GM18867 (cell line): Measurements from ENCODE around the gene SLC35E1.

Source experiments
- ATAC-seq: cut with Tn5 transposase; IDR thresholded peaks from one replicate; pipeline ENCODE4 v1.9.1; 2021; ENCODE audit warnings: mild to moderate bottlenecking, moderate library complexity; ENCODE audit not compliant: unreplicated experiment

SLC35E1 gene

GRCh38 chr19:16572332-16573211, at the start of gene SLC35E1:
TSS of gene SLC35E1 (minus strand) at chr19:16572415. CDS start at chr19:16572364, 51 bp downstream.
- ATAC-seq, result peak; percentile 83

GRCh38 chr19:16621165-16621800, 49.1 kb upstream of the SLC35E1 start:
- no peak for ATAC-seq

DNA sequence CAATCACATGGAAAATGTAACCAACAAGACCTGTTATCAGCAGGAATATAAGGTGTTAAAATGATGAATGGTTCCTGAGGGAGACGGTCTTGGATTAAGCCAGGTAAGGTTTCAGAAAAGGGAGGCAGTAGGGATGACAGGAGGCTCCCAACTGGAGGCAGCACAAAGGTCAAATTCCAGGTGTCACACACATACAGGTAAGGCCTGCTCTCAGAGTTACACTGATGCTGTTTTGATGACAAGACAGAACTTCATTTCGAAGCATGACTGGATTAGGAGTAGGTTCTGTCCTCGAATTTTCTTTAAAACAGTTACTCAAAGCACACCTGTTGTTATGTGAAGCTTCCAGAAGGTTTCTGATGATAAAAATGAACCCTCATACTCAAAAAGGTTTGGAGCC, 48.4 kb upstream of the SLC35E1 start:
- no peak for ATAC-seq

DNA sequence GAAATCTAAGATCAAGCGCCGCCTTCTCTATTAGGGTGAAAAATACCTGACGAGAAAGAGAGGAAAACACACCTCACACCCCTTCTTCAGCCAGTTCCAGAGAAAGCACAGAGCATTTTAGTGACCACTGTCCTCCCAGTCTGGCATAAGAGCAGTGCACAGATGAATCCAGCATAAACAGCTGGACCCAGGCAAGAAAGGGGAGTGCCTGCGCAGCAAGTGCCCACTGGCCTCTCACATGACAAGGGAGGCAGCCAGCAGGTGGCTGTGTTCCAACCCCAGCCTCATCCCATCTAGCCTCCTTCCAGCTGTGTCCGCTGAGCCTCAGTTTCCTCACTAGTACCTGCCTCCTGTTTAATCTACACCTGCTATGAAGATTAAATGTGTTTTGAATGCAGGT, 47.8 kb upstream of the SLC35E1 start:
- ATAC-seq, result no peak

- ATAC-seq, result no peak
Measured at GRCh38 chr19:16619457-16619856, 47.2 kb upstream of the SLC35E1 start.

GRCh38 chr19:16618248-16618647, 46.0 kb upstream of the SLC35E1 start:
- ATAC-seq, result no peak

DNA sequence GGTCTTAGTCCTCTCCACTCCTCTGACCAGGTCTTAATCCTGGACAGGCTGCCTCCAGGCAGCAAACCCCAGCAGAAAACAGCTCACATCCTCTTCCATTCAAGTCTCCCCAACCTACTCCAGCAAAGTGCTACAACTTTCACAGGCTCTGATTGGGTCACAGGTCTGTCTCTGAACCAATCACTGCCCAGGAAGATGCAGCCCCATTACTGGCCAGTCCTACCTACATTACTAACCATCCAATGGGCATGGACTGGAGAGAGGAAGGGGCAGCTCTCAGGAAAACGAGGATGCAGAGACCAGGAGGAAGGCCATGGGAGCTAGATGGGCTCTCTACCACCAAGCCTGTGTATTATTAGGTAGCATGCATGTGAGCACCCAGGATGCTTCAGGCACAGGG, 43.6 kb upstream of the SLC35E1 start:
- ATAC-seq, result no peak

- no peak for ATAC-seq
Measured at GRCh38 chr19:16614941-16615340, 42.7 kb upstream of the SLC35E1 start.

DNA sequence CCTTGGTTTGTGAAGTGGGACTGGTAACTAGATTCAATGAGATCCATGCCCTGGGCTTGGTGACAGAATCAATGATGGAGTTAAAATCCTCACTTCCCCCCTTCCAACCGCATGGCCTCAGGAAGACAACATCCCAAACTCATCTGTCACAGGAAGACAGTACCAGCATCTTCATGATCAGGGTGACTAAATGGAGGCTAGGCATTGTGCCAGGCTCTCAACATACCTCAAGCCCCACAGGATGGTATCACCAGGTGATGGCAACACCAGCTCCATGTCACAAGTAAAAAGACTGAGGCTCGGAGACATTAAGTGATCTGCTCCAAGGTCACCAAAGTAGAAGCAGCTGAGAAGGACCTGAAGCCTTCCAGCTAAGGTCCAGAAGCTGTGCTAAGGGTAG, 41.6 kb upstream of the SLC35E1 start:
- ATAC-seq, result no peak

DNA sequence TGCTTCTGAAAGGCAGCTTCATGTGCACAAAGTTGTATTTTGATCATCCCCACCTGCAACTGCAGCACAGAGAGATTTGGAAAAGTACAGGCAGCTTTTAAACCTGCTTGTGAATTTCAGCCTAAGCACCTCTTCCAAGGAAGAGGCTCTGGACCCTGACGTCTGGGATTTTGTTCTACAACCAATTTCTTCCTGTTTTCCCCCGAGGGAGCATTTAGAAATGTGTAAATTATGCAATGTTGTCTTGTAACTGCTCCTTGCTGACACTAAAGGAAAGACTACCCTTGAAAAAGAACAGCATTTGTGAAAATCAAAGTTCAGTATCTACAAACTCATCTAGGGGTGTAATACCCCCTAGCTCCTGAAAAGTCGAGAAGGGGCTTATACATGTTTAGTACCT, 40.4 kb upstream of the SLC35E1 start:
- ATAC-seq, result no peak

DNA sequence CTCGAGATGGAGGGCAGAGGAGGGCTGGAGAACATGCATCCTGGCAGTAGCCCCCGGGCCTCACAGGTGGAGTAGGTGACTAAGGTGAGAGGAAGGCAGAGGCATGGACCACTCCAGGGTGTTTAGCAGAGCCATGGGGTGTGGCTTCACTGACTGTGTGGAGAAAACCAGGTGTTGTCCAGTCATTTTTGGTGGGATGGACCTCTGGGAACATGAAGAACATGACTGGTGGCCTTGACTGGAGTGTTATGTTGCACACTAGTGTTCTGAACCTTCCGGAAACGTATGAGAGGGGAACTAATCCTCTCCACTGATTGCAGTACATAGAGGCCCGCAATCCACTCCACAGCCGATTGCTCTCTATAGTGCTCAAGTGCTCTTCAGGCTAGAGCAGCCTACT, 38.9 kb upstream of the SLC35E1 start:
- ATAC-seq, result no peak

GRCh38 chr19:16609511-16610200, 37.4 kb upstream of the SLC35E1 start:
- ATAC-seq, result no peak

- ATAC-seq, result no peak
Measured at GRCh38 chr19:16608290-16608739, 36.1 kb upstream of the SLC35E1 start.

- ATAC-seq, result no peak
Measured at GRCh38 chr19:16607819-16608218, 35.6 kb upstream of the SLC35E1 start.

DNA sequence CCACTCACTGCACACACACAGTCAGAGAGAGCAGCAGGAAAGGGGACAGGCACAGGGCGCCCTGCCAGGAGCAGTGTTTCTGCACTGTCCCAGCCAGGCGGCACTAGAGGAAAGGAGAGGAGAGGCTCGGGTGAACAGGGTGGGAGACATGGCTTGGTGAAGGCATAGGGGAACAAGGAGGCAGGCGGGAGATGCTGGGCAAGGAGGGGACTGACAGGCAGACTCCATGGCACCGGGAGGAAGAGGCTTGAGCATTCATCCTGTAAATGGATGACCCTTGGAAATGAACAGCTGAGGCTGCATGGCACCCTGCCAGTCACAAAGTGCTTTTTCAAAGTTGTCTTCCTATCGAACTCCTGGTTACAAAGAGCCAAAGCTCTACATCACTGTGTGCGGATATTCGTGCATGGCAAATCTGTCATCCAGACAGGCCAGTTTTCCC, 33.4 kb upstream of the SLC35E1 start:
- no peak for ATAC-seq

DNA sequence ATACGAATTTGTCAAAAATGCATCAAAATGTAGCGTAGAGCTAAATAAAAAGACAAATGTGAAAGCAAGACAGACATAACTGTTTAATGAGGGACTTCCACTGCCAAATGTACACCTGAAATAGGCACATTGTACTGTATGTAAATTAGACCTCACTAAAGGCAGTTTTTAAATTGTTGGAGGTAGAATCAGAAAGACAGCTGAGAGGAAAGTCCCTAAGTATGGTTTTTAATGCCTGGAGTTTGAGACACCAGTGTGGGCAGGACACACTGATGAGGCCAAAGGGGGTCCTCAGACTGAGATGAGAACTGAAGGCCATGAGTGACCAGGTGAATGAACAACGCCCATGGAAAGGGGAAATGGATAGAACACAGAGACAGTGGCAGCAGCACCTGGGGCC, 32.9 kb upstream of the SLC35E1 start:
- no peak for ATAC-seq

DNA sequence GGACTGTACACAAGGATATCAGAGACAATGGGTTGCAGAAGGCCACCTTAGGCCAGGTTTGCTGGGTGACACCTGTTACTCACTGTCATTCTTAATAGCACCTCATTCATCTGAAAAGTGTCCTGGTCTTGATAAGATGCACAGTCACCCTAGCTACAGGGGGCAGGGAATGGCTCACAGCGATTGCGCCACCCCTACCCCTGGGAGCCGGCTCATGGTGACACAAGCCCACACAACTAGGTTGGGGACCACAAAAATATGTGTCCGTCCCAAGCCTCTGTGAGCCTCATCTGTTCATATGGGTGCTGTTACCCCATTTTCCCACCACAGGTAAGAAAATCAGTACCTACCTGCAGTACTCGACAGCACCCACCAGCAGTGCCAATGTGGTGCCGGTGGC, 32.4 kb upstream of the SLC35E1 start:
- no peak for ATAC-seq

DNA sequence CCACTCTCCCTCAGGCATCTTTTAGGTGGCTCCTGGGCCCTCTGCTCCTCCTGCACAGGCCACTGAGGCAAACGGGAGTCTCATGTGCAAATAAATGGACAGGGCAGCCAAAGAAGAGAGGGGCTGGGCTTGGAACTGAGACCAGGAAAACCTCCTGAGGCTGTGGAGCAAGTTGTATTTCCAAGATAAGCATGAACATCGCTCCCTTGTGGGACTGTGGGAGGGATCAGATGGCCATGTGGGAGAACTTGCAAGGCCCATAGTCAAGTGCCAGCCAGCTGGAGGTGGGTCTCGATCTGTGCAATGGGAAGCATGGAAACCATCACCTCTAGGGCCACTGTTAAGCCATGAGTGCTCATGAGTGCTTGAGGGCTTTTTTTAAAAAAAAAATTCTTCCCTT, 30.9 kb upstream of the SLC35E1 start:
- ATAC-seq, result no peak

DNA sequence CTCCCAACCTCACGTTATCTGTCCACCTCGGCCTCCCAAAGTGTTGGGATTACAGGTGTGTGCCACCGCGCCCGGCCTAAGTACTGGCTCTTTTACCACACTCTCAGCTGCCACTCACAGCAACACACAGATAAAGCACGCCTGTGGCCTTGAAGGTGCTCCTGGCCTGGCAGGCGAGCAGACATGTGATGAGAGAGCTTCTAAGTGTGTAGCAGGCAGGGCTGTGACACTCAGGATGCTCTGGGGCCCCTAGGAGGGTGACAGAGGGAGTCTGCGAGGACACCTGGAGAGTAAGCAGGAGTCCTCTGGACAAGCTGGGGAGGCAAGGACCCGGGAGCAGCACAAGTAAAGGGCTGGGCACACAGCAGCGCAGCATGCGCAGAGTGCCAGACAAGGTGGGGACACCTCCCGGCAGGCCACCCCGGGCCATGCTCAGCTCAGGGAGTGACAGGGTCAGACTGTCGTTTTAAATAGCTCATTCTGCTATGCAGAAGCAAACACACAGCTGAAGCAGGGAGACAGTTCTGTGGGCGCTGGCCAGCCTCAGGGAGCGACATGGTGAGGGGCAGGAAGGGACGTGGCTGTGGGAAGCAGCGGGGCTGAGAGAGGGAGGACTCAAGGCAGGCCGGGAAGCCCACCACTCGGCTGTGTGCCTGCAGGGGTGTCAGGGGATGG, 29.3 kb upstream of the SLC35E1 start:
- ATAC-seq, result no peak

- ATAC-seq, result no peak
Measured at GRCh38 chr19:16600824-16601223, 28.6 kb upstream of the SLC35E1 start.
